ENCODE results near the gene CNTN4. TPM values are rescaled to one million over a fixed set of nuclear protein-coding genes. Genes with fewer than 3 reads are reported as not detected.

The CNTN4 gene
- total RNA-seq, 4 donors from 2014 or later: 6.6 to 10.7 (median 9.7) TPM

DNA sequence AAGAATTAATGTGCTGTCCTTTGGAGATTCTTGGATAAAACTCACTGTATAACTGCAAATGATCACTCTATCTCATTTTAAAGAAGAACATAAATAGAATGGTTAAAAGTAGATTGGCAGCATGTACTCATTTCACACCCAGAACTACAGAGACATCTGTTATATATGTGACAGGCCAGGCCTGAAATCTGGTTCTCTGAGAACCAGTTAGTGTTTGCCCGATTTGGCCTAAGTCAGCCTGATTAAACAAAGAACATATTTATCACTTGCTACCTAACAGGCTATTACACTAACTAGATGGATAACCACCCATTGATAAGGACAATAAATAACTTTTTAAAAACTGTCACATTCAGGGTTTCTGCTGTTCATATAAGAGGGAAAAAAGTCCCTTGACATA is 460.1 kb downstream of the CNTN4 start:
- no peak overlapping the region for H3K4me3 ChIP-seq
- no peaks in the 10 kb centered on the region for H3K9me3 ChIP-seq
- DNase-seq (ENCODE audit: extremely low spot score): no peak
- WGBS: 57% methylated on average over 1 of the region's 1 CpG
- no peaks in the 10 kb centered on the region for H3K4me1 ChIP-seq
- no peaks in the 10 kb centered on the region for H3K36me3 ChIP-seq
- no peak for TF ChIP-seq POLR2A (IDR thresholded peaks at IDR 0.05; ENCODE audit: low read depth)
- no peak for TF ChIP-seq CTCF (IDR thresholded peaks at IDR 0.05)
- no peak for TF ChIP-seq POLR2AphosphoS5 (IDR thresholded peaks at IDR 0.05)
- TF ChIP-seq EP300 (IDR thresholded peaks at IDR 0.05): no peak
- H3K27ac ChIP-seq (replicated peaks in 1 of 4): no peak overlapping the region
- intact Hi-C loops (cut with DNase I): no loop called here
- H3K27me3 ChIP-seq: no peaks in the 10 kb centered on the region

- WGBS: 91% methylated on average over 3 of the region's 3 CpGs
- intact Hi-C loops (cut with DNase I): no loop called here
- H3K9me3 ChIP-seq: no peaks in the 10 kb centered on the region
- no peaks in the 10 kb centered on the region for H3K4me1 ChIP-seq
- no peak overlapping the region for H3K4me3 ChIP-seq
- no peak for TF ChIP-seq POLR2AphosphoS5 (IDR thresholded peaks at IDR 0.05)
- TF ChIP-seq EP300 (IDR thresholded peaks at IDR 0.05): no peak
- no peak for TF ChIP-seq POLR2A (IDR thresholded peaks at IDR 0.05; ENCODE audit: low read depth)
- TF ChIP-seq CTCF (IDR thresholded peaks at IDR 0.05): no peak
- no peak for DNase-seq (ENCODE audit: extremely low spot score)
- no peaks in the 10 kb centered on the region for H3K27me3 ChIP-seq
- no peaks in the 10 kb centered on the region for H3K36me3 ChIP-seq
- H3K27ac ChIP-seq (replicated peaks in 1 of 4): no peak overlapping the region
Observed at GRCh38 chr3:2567451-2567850, 468.8 kb downstream of the CNTN4 start.

DNA sequence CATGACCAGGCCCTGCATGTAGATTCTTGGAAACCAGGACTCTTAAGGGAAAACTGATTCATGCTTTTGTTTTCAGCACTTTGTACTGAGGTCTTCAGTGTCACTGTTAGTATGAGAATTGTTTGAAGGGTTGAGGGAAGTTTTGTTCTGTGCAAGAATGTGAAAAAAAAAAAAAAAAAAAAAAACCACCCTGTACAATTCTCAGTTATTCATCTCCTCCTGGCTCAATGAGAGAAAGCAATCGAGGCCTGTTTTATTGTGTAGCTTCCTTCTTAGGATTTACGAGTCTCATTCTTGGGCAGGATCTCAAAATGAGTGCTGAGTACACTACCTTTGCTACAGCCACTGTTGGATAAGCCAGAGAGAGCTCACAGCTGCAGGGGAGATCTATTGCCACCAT is 469.5 kb downstream of the CNTN4 start:
- Histone ChIP-seq H3K36me3 (no peaks in the 10 kb centered on the region), H3K4me1 (no peaks in the 10 kb centered on the region), H3K4me3 (no peak overlapping the region), H3K27me3 (no peaks in the 10 kb centered on the region), H3K9me3 (no peaks in the 10 kb centered on the region), H3K27ac (replicated peaks in 1 of 4) (no peak overlapping the region)
- WGBS: 69% methylated on average over 2 of the region's 2 CpGs
- DNase-seq (ENCODE audit: extremely low spot score): no peak
- TF ChIP-seq CTCF (IDR thresholded peaks at IDR 0.05) (no peak), POLR2A (IDR thresholded peaks at IDR 0.05; ENCODE audit: low read depth) (no peak), POLR2AphosphoS5 (IDR thresholded peaks at IDR 0.05) (no peak), EP300 (IDR thresholded peaks at IDR 0.05) (no peak)
- intact Hi-C loops (cut with DNase I): no loop called here

- no peaks in the 10 kb centered on the region for H3K27me3 ChIP-seq
- H3K27ac ChIP-seq (replicated peaks in 1 of 4): no peak overlapping the region
- H3K4me3 ChIP-seq: no peak overlapping the region
- 86% methylated on average over 7 of the region's 7 CpGs for WGBS
- intact Hi-C loops (cut with DNase I): no loop called here
- no peaks in the 10 kb centered on the region for H3K4me1 ChIP-seq
- no peaks in the 10 kb centered on the region for H3K36me3 ChIP-seq
- no peaks in the 10 kb centered on the region for H3K9me3 ChIP-seq
- TF ChIP-seq POLR2AphosphoS5 (IDR thresholded peaks at IDR 0.05) (no peak), CTCF (IDR thresholded peaks at IDR 0.05) (no peak), POLR2A (IDR thresholded peaks at IDR 0.05; ENCODE audit: low read depth) (no peak), EP300 (IDR thresholded peaks at IDR 0.05) (no peak)
- DNase-seq (ENCODE audit: extremely low spot score): no peak
Observed at GRCh38 chr3:2568929-2569328, 470.3 kb downstream of the CNTN4 start.

DNA sequence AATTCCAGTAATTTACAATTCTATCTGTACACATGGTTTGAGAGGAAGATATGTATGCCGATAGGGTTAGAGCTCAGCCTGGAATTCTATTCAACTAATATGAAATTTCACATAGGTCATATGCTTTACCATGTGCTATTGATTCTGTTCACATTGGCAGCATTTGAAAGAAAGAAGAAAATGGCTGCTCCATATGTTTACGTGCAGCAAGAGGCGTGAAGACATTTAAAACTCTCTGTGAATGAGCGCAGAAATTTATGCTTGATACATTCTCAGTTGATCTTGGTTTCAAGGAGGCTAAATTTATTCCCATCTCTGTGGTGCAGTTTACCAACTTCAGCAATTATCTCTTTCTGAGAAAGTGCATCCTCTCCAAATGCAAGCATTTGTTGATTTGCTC is 478.9 kb downstream of the CNTN4 start:
- Histone ChIP-seq H3K27me3 (no peaks in the 10 kb centered on the region), H3K36me3 (no peaks in the 10 kb centered on the region), H3K4me3 (no peak overlapping the region), H3K9me3 (no peaks in the 10 kb centered on the region), H3K4me1 (no peaks in the 10 kb centered on the region), H3K27ac (replicated peaks in 1 of 4) (no peak overlapping the region)
- 95% methylated on average over 4 of the region's 4 CpGs for WGBS
- intact Hi-C loops (cut with DNase I): no loop called here
- no peak for TF ChIP-seq CTCF (IDR thresholded peaks at IDR 0.05)
- TF ChIP-seq POLR2A (IDR thresholded peaks at IDR 0.05; ENCODE audit: low read depth): no peak
- no peak for TF ChIP-seq POLR2AphosphoS5 (IDR thresholded peaks at IDR 0.05)
- TF ChIP-seq EP300 (IDR thresholded peaks at IDR 0.05): no peak
- no peak for DNase-seq (ENCODE audit: extremely low spot score)
